Muscle layer of duodenum (tissue), 2 donors: ENCODE data around the gene HGD.
"Not testable (repeated sequence)": the region's sequence is repeated elsewhere in the genome, so short reads cannot be mapped to it uniquely, and the experiment has no call there.

Source experiments
- H3K27ac ChIP-seq: one replicate; pipeline ENCODE4 v1.7.0; 2013; ENCODE audit warnings: mild to moderate bottlenecking, low read length
- H3K27me3 ChIP-seq: one replicate; pipeline ENCODE4 v1.7.0; 2013; ENCODE audit warnings: low read depth, mild to moderate bottlenecking, control low read depth, low read length
- H3K36me3 ChIP-seq, 2 donors: one replicate each; pipeline ENCODE4 v1.7.0; 2013; ENCODE audit warnings: low read length in 2 of 2, control low read depth in 1 of 2, mild to moderate bottlenecking in 1 of 2; ENCODE audit not compliant: insufficient read depth in 2 of 2, control insufficient read depth in 1 of 2
- H3K4me1 ChIP-seq, 2 donors: one replicate each; pipeline ENCODE4 v1.7.0; 2013; ENCODE audit warnings: low read length in 2 of 2, mild to moderate bottlenecking in 2 of 2, control low read depth in 1 of 2, moderate library complexity in 1 of 2; ENCODE audit not compliant: insufficient read depth in 2 of 2, control insufficient read depth in 1 of 2
- H3K4me3 ChIP-seq, 2 donors: one replicate each; pipeline ENCODE4 v1.7.0; 2013; ENCODE audit warnings: low read length in 2 of 2, low read depth in 1 of 2, mild to moderate bottlenecking in 1 of 2
- H3K9me3 ChIP-seq, 2 donors: one replicate each; pipeline ENCODE4 v1.7.0; 2013; ENCODE audit warnings: low read length in 2 of 2, control low read depth in 1 of 2, mild to moderate bottlenecking in 1 of 2; ENCODE audit not compliant: control insufficient read depth in 1 of 2
- donor health status: healthy.

Gene HGD

GRCh38 chr3:120678331-120678947 lies 3.6 kb downstream of the HGD start:
- Histone ChIP-seq H3K9me3 (no peaks in the 10 kb centered on the region), H3K4me1 (peaks cover 0 to 11% of the 10 kb centered on the region in 2 donors), H3K36me3 (no peaks in the 10 kb centered on the region), H3K27me3 (no peaks in the 10 kb centered on the region), H3K27ac (peak overlapping the region; percentile 52), H3K4me3 (peak overlapping the region; percentile 7 to 43)

- not testable (repeated sequence) for H3K9me3 ChIP-seq, H3K36me3 ChIP-seq, H3K4me3 ChIP-seq, H3K27me3 ChIP-seq, H3K27ac ChIP-seq
- peaks cover 0 to 11% of the 10 kb centered on the region in 2 donors for H3K4me1 ChIP-seq
Observed at GRCh38 chr3:120677193-120677592, 4.8 kb downstream of the HGD start.

GRCh38 chr3:120673116-120673515 lies 8.9 kb downstream of the HGD start:
- Histone ChIP-seq H3K27me3 (no peaks in the 10 kb centered on the region), H3K27ac (no peak overlapping the region), H3K36me3 (no peaks in the 10 kb centered on the region), H3K9me3 (no peaks in the 10 kb centered on the region), H3K4me1 (peaks cover 0 to 2% of the 10 kb centered on the region in 2 donors), H3K4me3 (no peak overlapping the region)

GRCh38 chr3:120670576-120670975 lies 11.5 kb downstream of the HGD start:
- Histone ChIP-seq H3K4me3 (no peak overlapping the region), H3K4me1 (no peaks in the 10 kb centered on the region), H3K9me3 (no peaks in the 10 kb centered on the region), H3K27ac (no peak overlapping the region), H3K27me3 (no peaks in the 10 kb centered on the region), H3K36me3 (no peaks in the 10 kb centered on the region)

GRCh38 chr3:120664926-120665325 lies 17.1 kb downstream of the HGD start:
- Histone ChIP-seq H3K4me1 (peaks cover 0 to 5% of the 10 kb centered on the region in 2 donors), H3K4me3 (no peak overlapping the region), H3K9me3 (no peaks in the 10 kb centered on the region), H3K27me3 (no peaks in the 10 kb centered on the region), H3K27ac (no peak overlapping the region), H3K36me3 (no peaks in the 10 kb centered on the region)

- Histone ChIP-seq H3K9me3 (no peaks in the 10 kb centered on the region), H3K4me1 (peaks cover 0 to 5% of the 10 kb centered on the region in 2 donors), H3K4me3 (no peak overlapping the region), H3K27me3 (no peaks in the 10 kb centered on the region), H3K36me3 (no peaks in the 10 kb centered on the region), H3K27ac (no peak overlapping the region)
Observed at GRCh38 chr3:120661945-120662344, 20.1 kb downstream of the HGD start.

GRCh38 chr3:120661106-120661905 lies 20.7 kb downstream of the HGD start:
- Histone ChIP-seq H3K4me3 (no peak overlapping the region), H3K27me3 (no peaks in the 10 kb centered on the region), H3K27ac (no peak overlapping the region), H3K36me3 (no peaks in the 10 kb centered on the region), H3K4me1 (peaks cover 0 to 5% of the 10 kb centered on the region in 2 donors), H3K9me3 (no peaks in the 10 kb centered on the region)

- Histone ChIP-seq H3K27ac (no peak overlapping the region), H3K4me1 (peaks cover 0 to 5% of the 10 kb centered on the region in 2 donors), H3K27me3 (no peaks in the 10 kb centered on the region), H3K9me3 (no peaks in the 10 kb centered on the region), H3K36me3 (no peaks in the 10 kb centered on the region), H3K4me3 (no peak overlapping the region)
Observed at GRCh38 chr3:120659834-120660233, 22.2 kb downstream of the HGD start.

GRCh38 chr3:120659285-120659684 lies 22.8 kb downstream of the HGD start:
- Histone ChIP-seq H3K4me3 (no peak overlapping the region), H3K27me3 (no peaks in the 10 kb centered on the region), H3K9me3 (no peaks in the 10 kb centered on the region), H3K36me3 (no peaks in the 10 kb centered on the region), H3K27ac (no peak overlapping the region), H3K4me1 (peaks cover 0 to 5% of the 10 kb centered on the region in 2 donors)

GRCh38 chr3:120652896-120653545 lies 29.0 kb downstream of the HGD start:
- Histone ChIP-seq H3K4me1 (no peaks in the 10 kb centered on the region), H3K4me3 (no peak overlapping the region), H3K9me3 (no peaks in the 10 kb centered on the region), H3K36me3 (no peaks in the 10 kb centered on the region), H3K27ac (no peak overlapping the region), H3K27me3 (no peaks in the 10 kb centered on the region)

GRCh38 chr3:120652281-120652680 lies 29.8 kb downstream of the HGD start:
- Histone ChIP-seq H3K4me3 (no peak overlapping the region), H3K27me3 (no peaks in the 10 kb centered on the region), H3K9me3 (no peaks in the 10 kb centered on the region), H3K27ac (no peak overlapping the region), H3K4me1 (no peaks in the 10 kb centered on the region), H3K36me3 (no peaks in the 10 kb centered on the region)
